Neural progenitor cell (in vitro differentiated cells): ENCODE results near the gene ZFR2.

ENCODE experiments used
- CTCF ChIP-seq: fragments of 200-600 bp; sonication (generic); IDR thresholded peaks from 2 replicates; pipeline ENCODE4 v1.5.1; 2017; ENCODE audit warnings: antibody characterized with exemption, mild to moderate bottlenecking
- EZH2 ChIP-seq: fragments of 200-600 bp; sonication (generic); IDR thresholded peaks from 2 replicates; pipeline ENCODE4 v1.6.1; 2017; ENCODE audit warnings: antibody characterized with exemption, mild to moderate bottlenecking, moderate library complexity

GRCh38 chr19:3768015-3768747 is 100.7 kb downstream of the ZFR2 start:
- TF ChIP-seq EZH2 (no peak), CTCF (no peak)
